ENCODE measurements around the gene LDLRAD4.

Gene LDLRAD4

DNA sequence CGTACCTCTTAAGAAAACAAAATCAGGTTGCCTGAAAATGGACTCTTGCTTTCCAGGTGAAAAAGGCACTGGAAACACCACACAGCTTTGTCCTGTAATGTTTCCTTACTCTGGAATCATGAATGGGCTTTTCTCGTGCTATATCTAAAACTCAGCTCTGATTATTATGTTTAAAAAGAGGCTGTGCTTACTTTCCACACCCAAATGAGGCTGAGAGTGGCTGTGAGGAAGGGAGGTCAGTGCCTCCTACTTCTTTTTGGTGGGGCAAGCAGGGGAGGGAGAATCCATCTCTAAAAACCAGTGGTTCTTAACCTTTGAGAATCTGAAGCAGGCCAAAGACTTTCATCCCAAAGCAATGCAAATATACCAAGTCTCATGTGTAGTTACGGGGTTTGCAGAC, 359.2 kb downstream of the LDLRAD4 start:
- DNase-seq (ENCODE audit: low read depth in 4 of 4, low spot score in 1 of 4): no peak

DNA sequence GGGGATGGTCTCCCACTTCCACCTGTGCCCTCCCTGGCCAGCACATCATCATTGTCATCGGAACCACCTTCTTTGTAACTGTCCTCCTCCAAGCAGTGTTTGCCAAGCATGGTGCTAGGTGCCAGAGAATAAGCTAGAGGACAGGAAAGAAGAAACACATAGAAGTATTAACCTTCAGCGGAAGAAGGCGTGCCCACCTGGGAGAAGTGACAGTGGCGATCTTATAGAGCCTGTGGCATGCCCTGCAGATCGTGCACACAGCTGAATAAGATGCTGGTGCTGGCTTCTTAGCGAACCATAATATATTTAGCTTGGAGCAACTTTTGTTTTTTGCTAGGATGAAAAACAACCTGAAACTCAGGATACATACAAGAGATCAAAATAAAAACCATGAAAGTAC, 359.8 kb downstream of the LDLRAD4 start:
- no peak for DNase-seq (ENCODE audit: low read depth in 4 of 4, low spot score in 1 of 4)

DNA sequence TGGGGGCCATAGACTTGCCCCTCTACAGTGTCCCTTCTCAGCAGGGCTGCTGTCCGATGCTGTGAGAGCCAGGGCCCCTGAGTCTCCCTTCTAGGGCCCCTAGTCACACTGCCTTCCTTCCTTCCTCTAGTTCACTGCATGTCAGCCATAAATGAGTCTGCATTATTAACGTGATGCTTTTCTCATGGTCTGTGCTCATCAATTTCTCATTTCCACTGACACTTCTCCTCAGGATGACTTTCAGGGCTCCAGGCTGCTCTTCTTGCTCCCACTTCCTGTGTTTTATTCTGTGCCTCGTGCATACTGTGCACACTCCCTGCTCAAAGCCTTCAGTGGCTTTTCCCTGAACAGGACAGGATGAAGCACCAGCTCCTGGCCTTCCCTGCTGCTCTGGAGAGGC, 361.3 kb downstream of the LDLRAD4 start:
- no peak for DNase-seq (ENCODE audit: low read depth in 4 of 4, low spot score in 1 of 4)

DNA sequence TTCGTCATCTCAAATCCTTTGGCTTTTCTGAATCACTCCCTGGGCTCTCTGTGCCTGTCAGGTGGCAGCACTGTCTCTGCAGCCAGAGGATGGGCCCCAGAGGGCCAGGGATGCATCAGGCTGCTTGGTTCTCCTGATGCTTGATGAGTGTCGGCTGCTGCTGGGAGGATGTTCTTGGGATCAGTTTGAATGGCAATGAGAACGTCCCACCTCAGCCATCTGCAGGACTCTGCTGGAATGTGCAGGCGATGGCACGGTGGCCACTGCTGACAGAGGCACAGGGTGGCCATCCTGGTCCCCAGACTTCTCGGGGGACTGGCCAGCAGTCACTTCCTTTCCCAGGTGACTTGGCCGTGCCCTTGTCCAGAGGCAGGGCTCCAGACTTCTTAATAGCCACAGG, 361.8 kb downstream of the LDLRAD4 start:
- DNase-seq (ENCODE audit: low read depth in 4 of 4, low spot score in 1 of 4): no peak

DNA sequence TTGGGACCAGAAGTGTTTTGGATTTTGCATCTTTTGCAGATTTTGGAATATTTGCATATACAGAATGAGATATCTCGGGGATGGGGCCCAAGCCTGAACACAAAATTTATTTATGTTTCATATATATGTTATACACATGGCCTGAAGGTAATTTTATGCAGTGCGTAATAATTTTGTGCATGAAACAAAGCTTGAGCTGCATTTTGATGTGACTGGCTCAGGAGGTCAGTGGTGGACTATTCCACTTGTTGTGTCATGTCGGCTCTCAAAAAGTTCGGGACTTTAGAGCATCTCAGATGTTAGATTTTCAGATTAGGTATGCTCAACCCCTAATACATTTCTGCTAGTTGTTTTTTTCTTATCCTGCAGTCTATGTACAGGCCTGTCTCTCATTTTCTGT, 362.4 kb downstream of the LDLRAD4 start:
- DNase-seq (ENCODE audit: low read depth in 4 of 4, low spot score in 1 of 4): no peak

DNA sequence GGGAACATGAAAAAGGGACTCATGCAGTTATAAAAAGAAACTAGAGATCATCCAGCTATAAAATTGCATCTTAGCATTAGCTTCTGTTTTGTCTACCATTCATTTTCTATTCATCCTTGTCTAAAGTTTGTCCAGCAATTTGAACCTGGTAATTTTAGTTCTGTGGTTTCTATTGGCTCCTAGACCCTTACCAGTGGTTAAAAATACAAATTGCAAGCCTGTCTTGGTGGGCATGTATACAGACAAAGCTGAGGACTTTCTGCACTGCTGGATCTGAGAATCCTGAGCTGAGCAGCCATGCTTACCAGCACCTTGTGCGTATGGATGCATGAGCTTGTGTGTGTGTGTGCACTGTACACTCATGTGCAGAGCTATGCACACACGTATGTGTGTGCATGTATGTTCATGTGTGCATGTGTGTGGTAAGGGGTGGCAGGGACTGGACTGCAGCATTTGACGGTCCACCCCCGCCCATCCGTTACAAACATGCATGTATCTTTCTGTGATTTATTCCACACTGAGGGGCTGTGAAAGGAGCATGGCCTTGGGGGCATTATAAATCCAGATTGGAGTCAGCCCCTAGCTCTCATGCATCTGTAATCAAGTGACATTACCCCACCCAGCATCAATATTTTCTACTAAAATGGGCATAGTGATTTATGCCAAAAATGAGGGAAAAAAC, 363.1 kb downstream of the LDLRAD4 start:
- no peak for DNase-seq (ENCODE audit: low read depth in 4 of 4, low spot score in 1 of 4)

DNA sequence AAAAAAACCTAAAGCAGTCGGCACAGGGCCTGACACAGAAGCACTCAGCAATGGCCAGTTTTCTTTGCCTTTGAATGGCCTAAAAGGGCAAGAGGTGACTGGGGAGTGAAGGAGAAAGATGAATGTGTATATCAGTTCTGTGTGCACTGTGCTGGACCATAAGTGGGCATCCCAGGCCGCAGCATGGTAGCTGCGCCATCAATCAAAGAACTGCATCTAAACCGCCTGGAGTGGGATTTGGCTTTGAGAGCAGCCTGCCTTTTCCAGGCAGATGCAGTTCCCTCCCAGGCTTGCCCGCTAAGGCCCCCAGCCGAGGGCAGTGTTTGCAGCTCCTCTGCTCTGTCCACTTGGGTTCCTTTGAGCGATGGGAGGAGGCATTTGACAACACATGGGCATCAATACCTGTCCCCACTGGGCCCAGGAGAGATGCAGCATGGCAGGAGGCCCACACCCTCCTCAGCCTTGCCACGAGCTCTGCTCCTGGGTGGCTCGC, 363.7 kb downstream of the LDLRAD4 start:
- DNase-seq (ENCODE audit: low read depth in 4 of 4, low spot score in 1 of 4): no peak

DNA sequence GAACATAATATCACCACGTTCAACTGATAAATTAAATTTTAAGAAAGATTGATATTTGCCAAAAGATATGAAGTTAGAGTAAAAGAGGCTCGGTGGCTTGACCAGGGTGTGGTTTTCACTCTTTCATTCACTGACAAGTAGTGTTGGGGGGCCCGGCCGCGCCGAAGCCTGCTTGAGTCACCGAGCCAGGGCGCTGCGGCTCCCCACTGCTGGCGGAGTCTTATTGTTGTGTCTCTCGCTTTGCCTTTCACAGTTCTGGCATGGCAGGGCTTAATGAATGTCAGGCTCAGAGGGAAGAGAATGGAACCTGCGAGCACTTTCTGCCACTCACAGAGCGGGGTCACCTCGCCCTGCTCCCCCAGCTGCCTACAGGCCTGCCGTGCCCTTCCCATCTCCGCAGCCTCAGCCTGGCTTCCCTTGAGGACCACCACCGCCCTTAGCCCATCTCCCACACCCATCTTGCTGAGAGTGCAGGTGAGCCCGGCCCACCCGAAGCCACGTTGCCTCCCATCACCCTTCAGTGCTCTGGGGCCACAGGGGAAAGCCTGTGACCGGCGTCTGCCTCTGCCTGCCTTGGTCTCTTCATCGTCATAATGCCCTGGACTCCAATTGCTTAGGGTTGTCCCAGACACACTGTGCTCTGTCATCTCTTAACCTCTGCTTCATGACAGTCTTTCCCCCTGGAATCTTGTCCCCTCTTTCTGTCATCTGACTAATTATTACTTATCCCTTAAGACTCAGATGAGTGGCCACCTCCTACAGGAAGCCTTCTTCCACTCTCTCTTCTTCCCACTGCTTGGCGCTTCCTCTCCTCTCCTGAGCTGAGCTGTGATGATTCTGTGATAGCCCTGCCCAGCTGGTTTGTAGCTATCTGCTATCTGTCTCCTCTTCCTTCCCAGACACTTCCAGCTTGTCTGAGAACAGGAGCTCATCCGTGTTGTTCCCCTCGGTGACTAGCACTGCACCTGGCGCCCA, 365.3 kb downstream of the LDLRAD4 start:
- no peak for DNase-seq (ENCODE audit: low read depth in 4 of 4, low spot score in 1 of 4)

DNA sequence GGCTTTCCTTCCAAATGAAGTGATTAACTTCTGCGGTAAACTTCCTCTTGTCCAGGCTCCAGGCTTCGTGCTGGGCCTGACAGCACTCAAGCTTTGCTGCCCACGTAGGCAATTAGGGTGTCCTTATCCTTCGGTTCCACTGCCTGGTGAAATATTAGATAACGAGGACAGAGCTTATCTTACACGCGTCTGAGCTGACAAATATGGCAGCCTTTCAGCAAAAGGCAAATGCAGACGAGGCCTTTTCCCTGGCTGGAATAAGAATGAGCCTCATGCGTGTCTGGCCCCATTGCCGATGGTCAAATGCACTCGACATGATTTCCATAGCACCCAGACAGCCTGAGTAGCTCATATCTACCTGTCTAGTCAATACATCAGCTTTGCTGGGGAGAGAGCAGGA, 366.3 kb downstream of the LDLRAD4 start:
- no peak for DNase-seq (ENCODE audit: low read depth in 4 of 4, low spot score in 1 of 4)

DNA sequence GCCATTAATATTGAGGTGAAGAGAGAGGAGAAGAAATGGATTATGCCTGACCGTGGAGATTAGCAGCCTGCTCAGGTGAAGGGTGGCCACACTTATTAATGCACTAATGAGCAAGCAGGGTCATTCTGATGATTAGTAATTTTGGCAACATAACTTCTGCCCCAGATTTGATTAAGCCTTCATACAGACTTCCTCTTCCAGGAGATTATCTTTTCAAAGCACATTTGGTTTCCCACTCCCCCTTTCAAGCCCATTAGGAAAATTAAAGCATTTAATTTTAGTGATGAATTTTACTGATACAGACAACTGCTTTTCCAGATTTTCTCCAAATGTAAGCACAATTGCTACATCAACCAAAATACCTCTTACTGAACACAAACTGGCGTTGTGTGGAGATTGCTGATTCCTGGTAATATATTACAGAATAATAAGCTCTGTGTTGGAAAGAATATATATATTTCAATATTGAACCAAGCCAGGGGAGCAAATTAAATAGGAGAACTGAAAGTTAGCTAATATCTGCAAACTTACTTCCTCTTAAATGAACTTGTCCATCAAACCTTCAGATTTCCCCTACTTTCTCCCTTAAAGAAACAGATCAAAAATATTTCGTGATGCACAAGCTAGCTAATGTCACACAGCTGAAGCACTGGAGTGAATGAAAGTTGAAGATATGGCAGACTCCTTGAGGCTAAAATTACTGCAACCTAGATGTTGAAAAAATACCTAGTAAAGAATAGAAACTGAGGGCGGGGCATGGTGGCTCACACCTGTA, 367.0 kb downstream of the LDLRAD4 start:
- no peak for DNase-seq (ENCODE audit: low read depth in 4 of 4, low spot score in 1 of 4)

DNA sequence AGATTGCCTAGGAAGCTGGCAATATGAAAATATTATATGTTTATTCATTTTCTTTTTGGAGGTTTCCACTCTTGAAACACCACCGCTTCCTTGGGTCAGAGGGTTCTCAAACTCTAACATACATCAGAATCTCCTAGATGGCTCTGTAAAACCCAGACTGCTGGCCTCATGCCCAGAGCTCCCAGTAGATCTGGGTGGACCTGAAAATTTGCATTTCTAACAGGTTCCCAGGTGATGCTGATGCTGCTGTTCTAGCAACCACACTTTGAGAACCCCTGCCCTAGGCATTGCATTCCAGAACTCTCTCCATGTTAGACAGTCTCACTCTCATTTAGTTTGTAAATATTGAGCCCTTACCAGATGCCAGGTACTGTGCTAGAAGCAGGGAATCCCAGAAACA, 368.4 kb downstream of the LDLRAD4 start:
- no peak for DNase-seq (ENCODE audit: low read depth in 4 of 4, low spot score in 1 of 4)

DNA sequence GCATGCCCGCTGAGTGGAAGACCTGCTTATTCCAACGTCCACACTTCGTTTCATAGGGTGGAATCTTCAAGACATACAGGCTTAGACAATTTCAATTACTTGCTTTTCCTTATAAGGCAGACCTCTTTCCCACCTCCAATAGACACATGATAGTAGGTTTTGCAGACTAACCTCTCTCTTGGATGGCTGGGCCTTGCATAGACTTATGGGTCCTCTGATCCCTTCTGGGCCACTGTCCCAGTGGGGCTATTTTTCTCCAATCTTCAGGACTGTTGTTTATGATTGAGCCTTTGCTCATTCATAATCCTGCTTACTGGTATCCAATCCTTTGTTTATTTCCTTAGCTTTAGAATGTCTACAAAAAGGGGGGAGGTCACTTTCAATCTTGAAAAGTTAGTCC, 368.9 kb downstream of the LDLRAD4 start:
- DNase-seq (ENCODE audit: low read depth in 4 of 4, low spot score in 1 of 4): no peak

DNA sequence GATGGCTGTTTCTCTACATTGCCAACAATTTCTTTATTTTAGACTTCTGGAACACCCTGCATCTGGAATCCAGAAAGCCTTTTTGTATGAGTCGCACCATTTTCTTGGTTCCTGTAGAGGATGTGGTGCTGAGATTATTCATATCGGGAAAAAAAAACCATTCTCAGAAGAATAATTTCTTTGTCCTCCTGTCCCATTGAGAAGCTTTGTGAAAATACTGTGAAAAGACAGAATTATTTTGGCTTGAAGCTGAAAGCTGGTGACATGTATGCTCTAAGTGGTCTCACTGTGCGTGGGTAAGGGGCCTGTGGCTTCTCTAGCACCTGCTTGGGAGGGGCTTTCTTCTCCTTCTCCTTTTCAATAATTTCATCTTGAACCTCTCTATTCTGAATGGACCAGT, 369.4 kb downstream of the LDLRAD4 start:
- no peak for DNase-seq (ENCODE audit: low read depth in 4 of 4, low spot score in 1 of 4)

DNA sequence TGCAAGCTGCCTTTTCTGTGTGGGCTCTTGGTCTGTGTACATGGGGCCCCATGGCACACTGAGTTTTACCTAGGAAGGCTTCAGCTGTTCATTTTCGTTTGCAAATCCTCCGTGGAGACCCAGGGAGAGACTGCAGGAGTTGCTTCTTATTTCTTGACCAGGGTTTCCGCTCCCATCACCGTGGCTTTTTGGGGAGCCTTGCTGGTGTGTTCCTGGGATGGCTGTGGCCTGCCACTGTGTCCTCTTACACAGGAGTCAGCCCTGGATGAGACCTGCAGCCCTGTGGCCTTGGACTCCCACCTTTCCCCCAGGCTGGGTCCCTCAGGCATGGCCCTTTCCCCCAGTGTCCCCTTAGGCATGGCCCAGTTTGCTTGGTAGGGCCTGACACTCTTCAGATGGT, 370.8 kb downstream of the LDLRAD4 start:
- no peak for DNase-seq (ENCODE audit: low read depth in 4 of 4, low spot score in 1 of 4)

DNA sequence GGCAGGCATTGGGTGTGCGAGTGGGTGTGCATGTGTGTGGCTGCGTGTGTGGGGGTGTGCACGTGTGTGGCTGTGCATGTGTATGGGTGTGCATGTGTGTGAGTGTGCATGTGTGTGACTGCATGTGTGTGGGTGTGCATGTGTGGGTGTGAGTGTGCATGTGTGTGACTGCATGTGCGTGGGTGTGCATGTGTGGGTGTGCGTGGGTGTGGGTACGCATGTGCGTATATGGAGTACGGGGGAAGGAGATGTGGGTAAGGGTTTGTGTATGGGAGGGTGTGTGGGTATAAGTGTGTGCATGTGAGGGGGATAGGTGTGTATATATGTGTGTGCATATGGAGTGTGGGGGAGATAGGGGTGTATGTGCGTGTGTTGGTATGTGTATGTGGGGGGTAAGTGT, 371.4 kb downstream of the LDLRAD4 start:
- no peak for DNase-seq (ENCODE audit: low read depth in 4 of 4, low spot score in 1 of 4)

DNA sequence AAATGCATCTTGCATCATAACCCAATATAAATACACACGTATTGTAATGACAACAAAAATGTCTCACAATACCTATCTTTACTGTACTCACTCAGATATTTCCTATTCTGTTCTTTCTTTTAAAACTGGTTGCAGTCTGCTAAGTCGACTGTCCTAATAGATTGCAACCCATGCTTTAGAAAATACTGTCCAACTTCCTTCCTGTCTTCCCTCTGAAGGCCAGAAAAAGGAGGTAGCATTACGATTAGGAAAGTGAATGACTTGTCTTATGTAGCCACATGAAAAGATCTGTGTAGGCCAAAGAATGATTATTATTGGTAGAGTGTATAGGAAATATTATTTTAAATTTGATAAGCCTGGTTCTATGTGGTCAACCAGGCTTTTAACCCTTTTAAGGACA, 373.7 kb downstream of the LDLRAD4 start:
- no peak for DNase-seq (ENCODE audit: low read depth in 4 of 4, low spot score in 1 of 4)

DNA sequence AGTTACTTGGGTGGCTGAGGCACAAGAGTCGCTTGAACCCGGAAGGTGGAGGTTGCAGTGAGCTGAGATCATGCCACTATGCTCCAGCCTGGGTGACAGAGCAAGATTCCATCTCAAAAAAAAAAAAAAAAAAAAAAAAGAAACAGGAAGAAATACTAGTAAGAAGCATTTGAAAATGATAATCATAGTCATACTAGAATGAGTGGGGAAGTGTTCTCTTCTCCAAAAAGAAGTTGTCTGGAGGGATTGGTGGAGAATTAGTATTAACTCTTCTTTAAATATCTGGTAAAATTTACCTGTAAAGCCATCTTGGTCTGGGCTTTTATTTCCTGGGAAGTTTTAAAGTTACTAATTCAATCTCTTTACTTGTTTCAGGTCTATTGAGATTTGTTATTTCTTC, 376.0 kb downstream of the LDLRAD4 start:
- no peak for DNase-seq (ENCODE audit: low read depth in 4 of 4, low spot score in 1 of 4)

DNA sequence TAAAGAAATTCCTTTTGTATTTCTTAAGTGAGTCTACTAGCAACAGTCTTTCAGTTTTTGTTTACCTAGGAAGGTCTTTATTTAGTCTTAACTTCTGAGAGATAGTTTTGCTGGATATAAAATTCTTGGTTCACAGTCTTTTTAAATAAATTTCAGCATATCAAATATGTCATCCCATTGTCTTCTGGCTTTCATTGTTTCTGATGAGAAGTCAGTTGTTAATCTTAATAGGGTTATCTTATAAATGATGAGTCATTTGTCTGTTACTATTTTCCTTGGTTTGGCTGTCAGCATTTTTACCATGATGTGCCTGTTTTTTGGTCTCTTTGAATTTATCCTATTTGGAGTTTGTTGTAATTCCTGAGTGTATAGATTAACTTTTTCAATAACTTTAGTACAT, 378.5 kb downstream of the LDLRAD4 start:
- DNase-seq (ENCODE audit: low read depth in 4 of 4, low spot score in 1 of 4): no peak

DNA sequence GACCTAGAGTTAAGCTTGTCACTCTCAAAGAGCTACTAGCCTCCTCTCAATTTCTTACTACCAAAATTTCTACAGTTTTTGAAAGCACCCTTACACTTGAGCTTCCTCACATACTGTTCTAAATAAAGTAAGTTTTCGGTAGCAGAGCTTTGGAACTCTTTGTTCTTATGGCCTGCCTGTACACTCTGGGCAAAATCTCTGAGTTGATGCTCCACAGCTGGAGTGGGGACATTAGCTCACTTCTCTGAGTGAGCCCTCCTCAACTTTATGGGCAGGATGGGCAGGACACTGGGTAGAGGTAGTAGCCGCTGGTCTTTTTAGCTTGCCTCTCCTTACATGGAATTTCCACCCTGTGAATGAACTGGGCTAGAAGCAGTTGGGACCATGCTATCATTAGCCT, 380.0 kb downstream of the LDLRAD4 start:
- DNase-seq (ENCODE audit: low read depth in 4 of 4, low spot score in 1 of 4): no peak

DNA sequence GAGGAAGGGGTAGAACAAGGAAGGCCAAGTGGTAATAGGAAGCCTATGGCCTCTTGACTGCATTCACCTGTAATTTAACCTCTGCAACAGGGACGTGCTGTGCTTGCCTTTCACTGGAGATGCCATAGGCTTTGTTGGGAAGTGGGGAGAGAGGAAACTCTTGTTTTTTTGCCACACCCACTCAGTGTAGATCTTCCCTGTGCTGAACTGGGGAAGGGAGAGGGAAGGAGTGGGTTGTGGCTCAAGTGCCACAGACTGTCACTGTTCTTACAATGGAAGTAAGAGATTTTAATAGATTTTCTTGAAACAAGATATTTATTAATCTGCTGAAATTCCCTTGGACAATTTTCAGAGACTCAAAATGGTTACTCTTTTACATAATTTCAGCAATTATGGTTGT, 380.5 kb downstream of the LDLRAD4 start:
- no peak for DNase-seq (ENCODE audit: low read depth in 4 of 4, low spot score in 1 of 4)

DNA sequence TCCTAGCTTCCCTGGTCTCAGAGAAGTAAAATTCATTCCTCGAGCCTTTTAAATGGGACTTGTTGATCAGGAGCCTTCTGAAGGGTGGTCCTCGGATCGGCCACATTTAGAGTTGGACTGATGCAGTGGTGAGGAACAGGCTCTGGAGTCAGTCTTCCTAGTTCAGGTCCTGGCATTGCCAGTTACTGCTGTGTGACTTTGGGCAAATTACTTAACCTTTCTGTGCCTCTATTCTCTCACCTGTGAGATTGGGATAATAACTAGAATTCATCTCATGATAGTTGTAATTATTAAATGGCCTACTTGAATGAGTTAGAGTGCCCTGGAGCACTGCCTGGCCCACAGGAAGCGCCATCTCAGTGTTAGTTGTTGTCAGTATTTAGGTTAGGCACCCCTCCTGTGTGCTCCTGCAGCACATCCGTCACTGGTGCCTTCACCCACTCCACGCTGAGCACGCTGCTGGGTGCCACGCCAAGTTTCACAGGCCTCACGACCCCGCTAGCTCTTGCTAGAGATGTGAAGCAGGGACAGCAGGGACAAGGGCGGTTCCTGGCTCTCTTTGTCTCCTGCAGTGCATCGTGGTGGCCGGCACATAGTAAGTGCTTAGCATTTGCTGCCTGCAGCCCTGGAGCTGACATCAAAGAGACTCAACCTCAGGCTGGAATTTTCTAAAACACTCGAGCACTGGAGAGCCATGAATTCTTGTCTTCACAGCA, 384.9 kb downstream of the LDLRAD4 start:
- DNase-seq (ENCODE audit: low read depth in 4 of 4, low spot score in 1 of 4): no peak

Data from stimulated activated CD4-positive, alpha-beta T cell treated with anti-CD3 and anti-CD28 coated beads, Interleukin-1b, Interleukin-23, amount 100 ng/mL, for 24 hours (primary cell).